Stimulated activated CD8-positive, alpha-beta memory T cell treated with anti-CD3 and anti-CD28 coated beads, Interleukin-4, amount 100 ng/mL, for 48 hours (primary cell): Measurements from ENCODE around the gene SUFU.
A peak's percentile ranks its signal among the peaks of the same experiment; 100 is the strongest.

ENCODE experiments used
- DNase-seq: peaks from one replicate; pipeline ENCODE4 v3.0.0-alpha.2; 2020

The SUFU gene

GRCh38 chr10:102553771-102554170 lies 50.0 kb downstream of the SUFU start:
- DNase-seq = no peak

- no peak for DNase-seq
Measured at GRCh38 chr10:102554531-102554930, 50.8 kb downstream of the SUFU start.

GRCh38 chr10:102555781-102556328 lies 52.1 kb downstream of the SUFU start:
- DNase-seq = no peak

GRCh38 chr10:102557569-102557968 lies 53.8 kb downstream of the SUFU start:
- DNase-seq = no peak

GRCh38 chr10:102559764-102560163 lies 56.0 kb downstream of the SUFU start:
- no peak for DNase-seq

GRCh38 chr10:102564209-102564834 lies 60.5 kb downstream of the SUFU start:
- no peak for DNase-seq

GRCh38 chr10:102565793-102566192 lies 62.0 kb downstream of the SUFU start:
- no peak for DNase-seq

- DNase-seq = no peak
Measured at GRCh38 chr10:102578782-102579181, 75.0 kb downstream of the SUFU start.

GRCh38 chr10:102579328-102579727 lies 75.6 kb downstream of the SUFU start:
- no peak for DNase-seq

- DNase-seq = no peak
Measured at GRCh38 chr10:102580230-102580629, 76.5 kb downstream of the SUFU start.

GRCh38 chr10:102581401-102581800 lies 77.6 kb downstream of the SUFU start:
- DNase-seq = no peak

- no peak for DNase-seq
Measured at GRCh38 chr10:102581981-102582580, 78.3 kb downstream of the SUFU start.

- DNase-seq = peak; percentile 90
Measured at GRCh38 chr10:102583435-102584417, 80.0 kb downstream of the SUFU start.

- DNase-seq = no peak
Measured at GRCh38 chr10:102585026-102585425, 81.3 kb downstream of the SUFU start.

- DNase-seq = no peak
Measured at GRCh38 chr10:102586858-102587257, 83.1 kb downstream of the SUFU start.

- DNase-seq = no peak
Measured at GRCh38 chr10:102588875-102589274, 85.1 kb downstream of the SUFU start.

- no peak for DNase-seq
Measured at GRCh38 chr10:102593074-102593803, 89.5 kb downstream of the SUFU start.

GRCh38 chr10:102593804-102594079 lies 90.0 kb downstream of the SUFU start:
- no peak for DNase-seq

GRCh38 chr10:102595293-102595692 lies 91.5 kb downstream of the SUFU start:
- DNase-seq = no peak

- DNase-seq = no peak
Measured at GRCh38 chr10:102595897-102596296, 92.1 kb downstream of the SUFU start.

- DNase-seq = peak; percentile 39
Measured at GRCh38 chr10:102596506-102596971, 92.8 kb downstream of the SUFU start.

GRCh38 chr10:102597131-102597991 lies 93.6 kb downstream of the SUFU start:
- DNase-seq = no peak
